ENCODE results near the gene FBXW4. TPM values are rescaled to one million over a fixed set of nuclear protein-coding genes. Genes with fewer than 3 reads are reported as not detected.
A peak's percentile ranks its signal among the peaks of the same experiment; 100 is the strongest.

The FBXW4 gene
- total and polyA plus RNA-seq, 9 of the 15 experiments (the other 6 are each of a cell fraction or from before 2014, with no cell fraction given), result 1.0 to 10.6 (median 5.4) TPM

- Histone ChIP-seq H4K20me1 (replicated peaks; ENCODE audit: control insufficient read depth, insufficient read depth, low read length) (no peaks in the 10 kb centered on the region), H3K4me1 (replicated peaks in 1 of 2; ENCODE audit: control insufficient read depth in 2 of 2, insufficient read depth in 2 of 2, low read length in 2 of 2) (peaks cover 16 to 17% of the 10 kb centered on the region in 2 experiments; a peak in 4 of 5 replicates), H3K4me3 (peak overlapping the region; percentile 77), H3K27me3 (ENCODE audit: control insufficient read depth in 2 of 2, insufficient read depth in 2 of 2, low read length in 2 of 2) (no peaks in the 10 kb centered on the region), H3K4me2 (ENCODE audit: insufficient read depth, low read length) (peak overlapping the region; percentile 86), H3K79me2 (ENCODE audit: control insufficient read depth, insufficient read depth, low read length) (peaks cover 26% of the 10 kb centered on the region), H3K36me3 (ENCODE audit: control insufficient read depth, insufficient read depth, low read length) (peaks cover 3% of the 10 kb centered on the region; the same call in 1 of the 3 replicates), H3K9ac (ENCODE audit: insufficient read depth in 1 of 2, low read depth in 2 of 2, low read length in 2 of 2) (peak overlapping the region; percentile 93 to 99; a peak in 3 of 4 replicates), H2AFZ (ENCODE audit: low read depth, low read length) (peak overlapping the region; percentile 86), H3K27ac (ENCODE audit: extremely low read depth, low read depth, low read length) (peak overlapping the region; percentile 96), H3K9me1 (ENCODE audit: control insufficient read depth, insufficient read depth, low read length) (no peaks in the 10 kb centered on the region), H3K9me3 (replicated peaks; ENCODE audit: control insufficient read depth, insufficient read depth, low read depth, low read length) (no peaks in the 10 kb centered on the region)
- ChIA-PET POLR2A (interaction anchor here (1.1 to 1.5 kb wide), 4 partner anchors 9 to 32 kb away, joined by 3 to 5 read pairs (median 4); no protein-coding TSS in a partner anchor), CTCF (ENCODE audit: low intra/inter-chr PET ratio) (no interaction called here)
- ATAC-seq (peak; percentile 64), FAIRE-seq (peak; percentile 49), DNase-seq (ENCODE audit: extremely low read depth in 1 of 4, low spot score in 3 of 4) (peak in 2 of 4 experiments; percentile 26 to 50)
- in situ Hi-C loops (cut with MboI) (no loop called here), intact Hi-C loops (cut with micrococcal nuclease) (no loop called here)
- WGBS (ENCODE audit: insufficient coverage, low coverage, missing lambda C conversion rate), result 2% methylated on average over 4 of the region's 4 CpGs
- TF ChIP-seq, protein P1, sequence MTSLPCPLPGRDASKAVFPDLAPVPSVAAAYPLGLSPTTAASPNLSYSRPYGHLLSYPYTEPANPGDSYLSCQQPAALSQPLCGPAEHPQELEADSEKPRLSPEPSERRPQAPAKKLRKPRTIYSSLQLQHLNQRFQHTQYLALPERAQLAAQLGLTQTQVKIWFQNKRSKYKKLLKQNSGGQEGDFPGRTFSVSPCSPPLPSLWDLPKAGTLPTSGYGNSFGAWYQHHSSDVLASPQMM (CRISPR knock-in tag; IDR thresholded peaks at IDR 0.05), result no peak
- TF ChIP-seq NR2C2 (CRISPR knock-in tag; IDR thresholded peaks at IDR 0.05), result no peak
- TF ChIP-seq NR2C2 (tag; IDR thresholded peaks at IDR 0.05), result no peak
- TF ChIP-seq NR2C1 (IDR thresholded peaks at IDR 0.05), result no peak
- TF ChIP-seq NR2C1 (tag; IDR thresholded peaks at IDR 0.05), result 0 out of 2 replicates have a peak, but pooled peaks have one; percentile 7
- peak in 1 of 3 experiments; percentile 16 for TF ChIP-seq YY1 (IDR thresholded peaks at IDR 0.05; ENCODE audit: borderline replicate concordance in 1 of 3, control insufficient read depth in 1 of 3, extremely low read depth in 1 of 3, insufficient read depth in 3 of 3, insufficient read length in 1 of 3, insufficient replicate concordance in 2 of 3, low read depth in 1 of 3, low read length in 2 of 3)
- BruUV-seq (replicated peaks), result no TSS peak
These were observed 1.4 kb downstream of the FBXW4 start for GRCh38 chr10:101693651-101693977.

Measured in K562 (cell line).